GM12878 (cell line): ENCODE results near the gene QPRT. TPM values are rescaled to one million over a fixed set of nuclear protein-coding genes. Genes with fewer than 3 reads are reported as not detected.
A peak's percentile ranks its signal among the peaks of the same experiment; 100 is the strongest.

Source experiments
- BCL11A ChIP-seq: IDR thresholded peaks from 2 replicates; pipeline ENCODE4 v1.6.1; 2011; ENCODE audit warnings: low read depth, low read length
- BCL3 ChIP-seq: IDR thresholded peaks from 2 replicates; pipeline ENCODE4 v1.6.1; 2011; ENCODE audit warnings: borderline replicate concordance, low read depth, mild to moderate bottlenecking, moderate library complexity, low read length; ENCODE audit not compliant: insufficient read depth, poor library complexity, severe bottlenecking
- CHD4 ChIP-seq: fragments of 200-600 bp; sonication (generic); IDR thresholded peaks from 2 replicates; pipeline ENCODE4 v1.6.1; 2016; ENCODE audit warnings: mild to moderate bottlenecking
- CTCF ChIP-seq, 3 experiments: IDR thresholded peaks in 2 of 3; conservative IDR thresholded peaks in 1 of 3; 2 replicates each; pipeline ENCODE4 v1.5.1; 2011; ENCODE audit warnings: low read depth in 3 of 3, low read length in 3 of 3, mild to moderate bottlenecking in 3 of 3, control low read depth in 2 of 3, moderate library complexity in 2 of 3, inconsistent platforms in 1 of 3, mixed read lengths in 1 of 3; ENCODE audit not compliant: control insufficient read depth in 2 of 3, insufficient read depth in 1 of 3; ENCODE audit errors: extremely low read depth in 1 of 3
- ELK1 ChIP-seq: IDR thresholded peaks from 2 replicates; pipeline ENCODE4 v1.6.1; 2012; ENCODE audit warnings: low read depth, low read length, improper control_type of control experiment
- FOXM1 ChIP-seq: IDR thresholded peaks from 2 replicates; pipeline ENCODE4 v1.6.1; 2012; ENCODE audit warnings: low read depth, mild to moderate bottlenecking, inconsistent platforms, low read length, moderate library complexity
- HDGF ChIP-seq: fragments of 450-650 bp; IDR thresholded peaks from 2 replicates; pipeline ENCODE4 v1.6.1; 2016; ENCODE audit warnings: antibody characterized with exemption
- IKZF2 ChIP-seq, 2 experiments: fragments of 450-650 bp; IDR thresholded peaks; 2 replicates each; pipeline ENCODE4 v1.6.1; 2017; ENCODE audit warnings: mild to moderate bottlenecking in 2 of 2, moderate library complexity in 2 of 2
- MLLT1 ChIP-seq: fragments of 450-650 bp; IDR thresholded peaks from 2 replicates; pipeline ENCODE4 v1.6.1; 2016; ENCODE audit warnings: mild to moderate bottlenecking
- MTA2 ChIP-seq: fragments of 450-650 bp; IDR thresholded peaks from 2 replicates; pipeline ENCODE4 v1.6.1; 2016; ENCODE audit warnings: low read depth, mild to moderate bottlenecking, moderate library complexity
- SREBF1 ChIP-seq: IDR thresholded peaks from 2 replicates; pipeline ENCODE4 v1.6.1; 2012; ENCODE audit warnings: mild to moderate bottlenecking, low read length
- ZNF217 ChIP-seq: fragments of 450-650 bp; IDR thresholded peaks from 2 replicates; pipeline ENCODE4 v1.6.1; 2017; ENCODE audit warnings: antibody characterized with exemption, mild to moderate bottlenecking
- ZNF274 ChIP-seq: IDR thresholded peaks from one replicate; pipeline ENCODE4 v1.8.0; 2011; ENCODE audit not compliant: insufficient read length, insufficient read depth
- ZNF384 ChIP-seq: IDR thresholded peaks from 2 replicates; pipeline ENCODE4 v1.6.1; 2012; ENCODE audit warnings: low read depth, mild to moderate bottlenecking, low read length, improper control_type of control experiment, borderline replicate concordance
- polyA plus RNA-seq, 11 experiments: library from polyadenylated mRNA; depleted of rRNA in 4 of 11; unstranded in 6 of 11; stranded (reverse) in 5 of 11; fragments of >200 nt; fragmentation: Nextera tagmentation in 4 of 11; fragmentation: Illumina TruSeq in 1 of 11; extraction: Ambion mirVana in 4 of 11; extraction: Trizol in 1 of 11; gene quantifications; 1 replicate in 1 of 11; 2 replicates in 10 of 11; pipeline versions ENCODE4 v1.2.1 to v1.2.3, GENCODE V29; 2011 to 2016; ENCODE audit warnings: inconsistent platforms in 2 of 11, missing spikeins in 2 of 11, low read depth in 1 of 11
- total RNA-seq, 4 experiments: library from RNA; depleted of rRNA in 3 of 4; stranded (reverse); fragments of >200 nt in 3 of 4; fragmentation: Illumina TruSeq in 1 of 4; extraction: Trizol in 1 of 4; gene quantifications; 2 replicates each; pipeline versions ENCODE4 v1.2.1 to v1.2.3, GENCODE V29; 2013 to 2021

QPRT gene
- total and polyA plus RNA-seq, 10 of the 15 experiments (the other 5 are each of a cell fraction or from before 2014, with no cell fraction given), result 2.7 to 43.0 (median 31.3) TPM

- TF ChIP-seq ZNF217, result peak; percentile 41; the same call in 1 of the 2 replicates
- TF ChIP-seq ZNF384, result peak; percentile 53; the same call in 1 of the 2 replicates
- no peak for TF ChIP-seq CTCF (IDR thresholded peaks at IDR 0.05 in 2 of 3, conservative IDR thresholded peaks at IDR 0.05 in 1 of 3; ENCODE audit: control insufficient read depth in 2 of 3, extremely low read depth in 1 of 3, insufficient read depth in 1 of 3, low read depth in 3 of 3, low read length in 3 of 3)
- TF ChIP-seq SREBF1, result no peak
- TF ChIP-seq BCL11A, result peak; percentile 73; the same call in 1 of the 2 replicates
- no peak for TF ChIP-seq ZNF274
- TF ChIP-seq ELK1, result no peak
- peak; percentile 87 to 88 for TF ChIP-seq IKZF2 (IDR thresholded peaks at IDR 0.05)
- TF ChIP-seq BCL3, result no peak
- peak; percentile 82; the same call in 1 of the 2 replicates for TF ChIP-seq MLLT1
- no peak for TF ChIP-seq HDGF
- TF ChIP-seq MTA2, result peak; percentile 86
- TF ChIP-seq FOXM1, result 0 out of 2 replicates have a peak, but pooled peaks have one; percentile 66
- TF ChIP-seq CHD4, result no peak
- TF ChIP-seq, all 136 proteins: peak for 20
These were observed 16.8 kb upstream of the QPRT start (continued) for GRCh38 chr16:29662000-29662728.
